SK-N-SH (cell line): ENCODE measurements around the gene CYP39A1. TPM values are rescaled to one million over a fixed set of nuclear protein-coding genes. Genes with fewer than 3 reads are reported as not detected.

ENCODE experiments used
- CTCF ChIA-PET: fragments of 300-600, 350-600 bp; formaldehyde crosslinking; extraction: SDS; loops from one replicate; lab custom pipeline; 2021; lab: Yijun Ruan, JAX
- POLR2A ChIA-PET: fragments of 350-600 bp; sonication (Branson Sonifier 250); formaldehyde crosslinking; extraction: SDS; loops from one replicate; lab custom pipeline; 2020; ENCODE audit warnings: antibody characterized with exemption, inconsistent platforms; lab: Yijun Ruan, JAX
- DNase-seq: peaks from one replicate; pipeline ENCODE4 v3.0.0; 2012
- H2AFZ ChIP-seq: fragments of 200-600 bp; sonication (generic); 2 replicates; pipeline ENCODE4 v1.8.1; 2016; ENCODE audit warnings: antibody characterized with exemption, mild to moderate bottlenecking, low read depth
- H3F3A ChIP-seq: fragments of 200-600 bp; sonication (generic); replicated peaks from 2 replicates; pipeline ENCODE3; 2016; ENCODE audit warnings: antibody characterized with exemption, mild to moderate bottlenecking; ENCODE audit not compliant: insufficient read depth
- H3K27ac ChIP-seq, 2 experiments: fragments of 200-500 bp in 1 of 2; fragments of 200-600 bp in 1 of 2; sonication (Bioruptor generic) in 1 of 2; sonication (generic), shearing (Covaris generic) in 1 of 2; 2 replicates each; pipeline versions ENCODE4 v1.5.1 to v1.6.1; 2014 to 2016; ENCODE audit warnings: low read depth in 2 of 2, inconsistent platforms in 1 of 2, low read length in 1 of 2, mild to moderate bottlenecking in 1 of 2, mixed read lengths in 1 of 2
- H3K27me3 ChIP-seq: fragments of 200-600 bp; sonication (generic), shearing (Covaris generic); 2 replicates; pipeline ENCODE4 v1.6.1; 2016; ENCODE audit warnings: mixed run types; ENCODE audit not compliant: insufficient read depth
- H3K36me3 ChIP-seq, 2 experiments: fragments of 200-500 bp in 1 of 2; fragments of 200-600 bp in 1 of 2; sonication (Bioruptor generic) in 1 of 2; sonication (generic) in 1 of 2; replicated peaks in 1 of 2; 2 replicates each; pipeline versions ENCODE3 to v1.5.1; 2014 to 2016; ENCODE audit warnings: low read length in 1 of 2, mild to moderate bottlenecking in 1 of 2; ENCODE audit not compliant: insufficient read depth in 2 of 2, control insufficient read depth in 1 of 2
- H3K4me1 ChIP-seq, 2 experiments: fragments of 200-500 bp in 1 of 2; fragments of 200-600 bp in 1 of 2; sonication (Bioruptor generic) in 1 of 2; sonication (generic), shearing (Covaris generic) in 1 of 2; 2 replicates each; pipeline versions ENCODE4 v1.5.1 to v1.6.1; 2014 to 2016; ENCODE audit warnings: low read depth in 1 of 2, low read length in 1 of 2, mixed run types in 1 of 2; ENCODE audit not compliant: insufficient read depth in 2 of 2, control insufficient read depth in 1 of 2
- H3K4me2 ChIP-seq: fragments of 200-600 bp; sonication (generic), shearing (Covaris generic); 2 replicates; pipeline ENCODE4 v1.6.1; 2017; ENCODE audit warnings: mixed run types
- H3K4me3 ChIP-seq, 2 experiments: fragments of 200-500 bp in 1 of 2; fragments of 200-600 bp in 1 of 2; sonication (Bioruptor generic) in 1 of 2; sonication (generic), shearing (Covaris generic) in 1 of 2; 2 replicates each; pipeline versions ENCODE4 v1.5.1 to v1.8.1; 2014 to 2016; ENCODE audit warnings: low read depth in 2 of 2, inconsistent platforms in 1 of 2, low read length in 1 of 2, mild to moderate bottlenecking in 1 of 2, mixed read lengths in 1 of 2, moderate library complexity in 1 of 2
- H3K79me2 ChIP-seq: fragments of 200-600 bp; sonication (generic); 2 replicates; pipeline ENCODE4 v1.8.1; 2017; ENCODE audit warnings: mild to moderate bottlenecking; ENCODE audit not compliant: insufficient read depth
- H3K9ac ChIP-seq: fragments of 200-600 bp; sonication (generic); 2 replicates; pipeline ENCODE4 v1.6.1; 2017; ENCODE audit warnings: mixed run types
- H3K9me2 ChIP-seq: fragments of 200-600 bp; sonication (generic); 2 replicates; pipeline ENCODE4 v1.6.1; 2017; ENCODE audit warnings: mixed run types
- H3K9me3 ChIP-seq: fragments of 200-600 bp; sonication (generic); 2 replicates; pipeline ENCODE4 v1.6.1; 2017; ENCODE audit warnings: mixed run types, mild to moderate bottlenecking, moderate library complexity
- H4K20me1 ChIP-seq: fragments of 200-600 bp; sonication (generic); 2 replicates; pipeline ENCODE4 v1.6.1; 2017; ENCODE audit warnings: mild to moderate bottlenecking, mixed run types; ENCODE audit not compliant: insufficient read depth
- CHD2 ChIP-seq: fragments of 150-350 bp; IDR thresholded peaks from 2 replicates; pipeline ENCODE4 v1.6.1; 2018; ENCODE audit warnings: low read length; ENCODE audit not compliant: partially characterized antibody
- EP300 ChIP-seq, 2 experiments: IDR thresholded peaks; 2 replicates each; pipeline versions ENCODE4 v1.4.0 to v1.6.1; 2012; ENCODE audit warnings: borderline replicate concordance in 1 of 2, low read depth in 1 of 2, low read length in 1 of 2
- FOSL2 ChIP-seq: IDR thresholded peaks from 2 replicates; pipeline ENCODE4 v1.4.0; 2012; ENCODE audit warnings: low read depth, mild to moderate bottlenecking, moderate library complexity, borderline replicate concordance
- FOXJ3 ChIP-seq: sonication (generic); formaldehyde crosslinking; IDR thresholded peaks from 2 replicates; pipeline ENCODE4 v1.5.1; 2020; ENCODE audit warnings: mild to moderate bottlenecking, missing genetic modification reagents
- FOXM1 ChIP-seq: IDR thresholded peaks from 2 replicates; pipeline ENCODE4 v1.4.0; 2012; ENCODE audit warnings: low read depth, mild to moderate bottlenecking
- GABPA ChIP-seq: IDR thresholded peaks from 2 replicates; pipeline ENCODE4 v1.4.0; 2012; ENCODE audit warnings: low read depth, mild to moderate bottlenecking
- GATA2 ChIP-seq: sonication (generic); formaldehyde crosslinking; IDR thresholded peaks from 2 replicates; pipeline ENCODE4 v1.5.0; 2020; ENCODE audit warnings: mild to moderate bottlenecking, missing genetic modification reagents
- JUND ChIP-seq: IDR thresholded peaks from 2 replicates; pipeline ENCODE4 v1.4.0; 2012
- MEF2A ChIP-seq: IDR thresholded peaks from 2 replicates; pipeline ENCODE4 v1.4.0; 2012; ENCODE audit warnings: low read depth, borderline replicate concordance
- NFIC ChIP-seq: IDR thresholded peaks from 2 replicates; pipeline ENCODE4 v1.4.0; 2012; ENCODE audit warnings: borderline replicate concordance
- NRF1 ChIP-seq: IDR thresholded peaks from 2 replicates; pipeline ENCODE4 v1.6.1; 2012; ENCODE audit warnings: low read depth, mild to moderate bottlenecking, low read length
- POLR2AphosphoS5 ChIP-seq: IDR thresholded peaks from 2 replicates; pipeline ENCODE4 v1.6.1; 2012; ENCODE audit warnings: low read depth, low read length
- RAD21 ChIP-seq: IDR thresholded peaks from 2 replicates; pipeline ENCODE4 v1.6.1; 2012; ENCODE audit warnings: mild to moderate bottlenecking, low read length
- RXRA ChIP-seq: IDR thresholded peaks from 2 replicates; pipeline ENCODE4 v1.4.0; 2012; ENCODE audit warnings: low read depth, mild to moderate bottlenecking, borderline replicate concordance
- SIN3A ChIP-seq: IDR thresholded peaks from 2 replicates; pipeline ENCODE4 v1.6.1; 2012; ENCODE audit warnings: low read depth, mild to moderate bottlenecking, low read length, moderate library complexity, borderline replicate concordance
- TAF1 ChIP-seq: IDR thresholded peaks from 2 replicates; pipeline ENCODE4 v1.6.1; 2012; ENCODE audit warnings: low read depth, mild to moderate bottlenecking, low read length, moderate library complexity, borderline replicate concordance
- TCF12 ChIP-seq: IDR thresholded peaks from 2 replicates; pipeline ENCODE4 v1.4.0; 2012
- TEAD4 ChIP-seq: IDR thresholded peaks from 2 replicates; pipeline ENCODE4 v1.4.0; 2012; ENCODE audit warnings: mild to moderate bottlenecking, borderline replicate concordance; ENCODE audit not compliant: insufficient read depth
- YY1 ChIP-seq: IDR thresholded peaks from 2 replicates; pipeline ENCODE4 v1.4.0; 2012; ENCODE audit warnings: low read depth, mild to moderate bottlenecking
- WGBS: methylation state at CpG from one replicate; pipeline ENCODE4 v1.1.6; 2017; ENCODE audit warnings: low lambda C conversion rate; 5-methylcytosine and 5-hydroxymethylcytosine counted together
- polyA plus RNA-seq, 3 experiments: library from polyadenylated mRNA; depleted of rRNA; stranded (reverse); fragments of >200 nt; gene quantifications; 2 replicates each; pipeline ENCODE4 v1.2.3, GENCODE V29; 2012
- TF ChIP-seq, protein P1 (sequence below): IDR thresholded peaks from 2 replicates; pipeline ENCODE4 v1.4.0; 2012; ENCODE audit warnings: low read depth
- TF ChIP-seq, protein P2 (sequence below): fragments of 150-350 bp; IDR thresholded peaks from 2 replicates; pipeline ENCODE4 v1.6.1; 2016; ENCODE audit warnings: mild to moderate bottlenecking, low read depth, low read length
- TF ChIP-seq, protein P3 (sequence below): fragments of 200-600 bp; sonication (generic); IDR thresholded peaks from 2 replicates; pipeline ENCODE4 v1.6.1; 2017; ENCODE audit warnings: antibody characterized with exemption, mild to moderate bottlenecking, moderate library complexity
- TF ChIP-seq, protein P4 (sequence below): IDR thresholded peaks from 2 replicates; pipeline ENCODE4; 2012

The CYP39A1 gene
- polyA plus RNA-seq, 1 of the 3 experiments (the other 2 are of a cell fraction) = not detected

DNA sequence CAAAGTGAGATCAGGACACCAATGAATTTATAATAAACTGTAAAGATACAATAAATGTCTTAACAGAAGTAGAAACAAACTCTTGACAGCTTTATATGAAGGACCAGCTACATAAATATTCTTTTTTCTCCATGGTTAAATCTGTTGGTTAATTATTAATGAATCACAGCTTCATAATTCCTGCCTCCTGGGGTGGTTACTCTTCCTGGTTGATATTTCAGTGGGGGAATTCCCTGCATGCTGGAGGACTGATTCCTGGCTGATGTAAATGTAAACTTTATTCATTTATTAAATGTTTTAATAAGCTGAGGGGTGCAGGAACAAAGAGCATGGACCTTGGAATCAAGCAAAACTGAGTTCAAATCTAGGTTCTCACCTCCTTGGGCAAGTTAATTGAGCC is 145.2 kb downstream of the CYP39A1 start:
- no peaks in the 10 kb centered on the region for H4K20me1 ChIP-seq
- H3K9ac ChIP-seq = no peak overlapping the region
- H3F3A ChIP-seq = no peaks in the 10 kb centered on the region
- H3K36me3 ChIP-seq = no peaks in the 10 kb centered on the region
- no peaks in the 10 kb centered on the region for H3K4me1 ChIP-seq
- no peaks in the 10 kb centered on the region for H3K9me2 ChIP-seq
- TF ChIP-seq JUND = no peak
- no peak for TF ChIP-seq TEAD4
- TF ChIP-seq, protein P1, sequence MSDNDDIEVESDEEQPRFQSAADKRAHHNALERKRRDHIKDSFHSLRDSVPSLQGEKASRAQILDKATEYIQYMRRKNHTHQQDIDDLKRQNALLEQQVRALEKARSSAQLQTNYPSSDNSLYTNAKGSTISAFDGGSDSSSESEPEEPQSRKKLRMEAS = no peak
- no peak for TF ChIP-seq POLR2AphosphoS5
- no peak for TF ChIP-seq YY1
- no peak for TF ChIP-seq FOXM1
- no peak for TF ChIP-seq CHD2
- TF ChIP-seq NRF1 = no peak
- no peak for TF ChIP-seq MEF2A
- no peak for TF ChIP-seq EP300 (IDR thresholded peaks at IDR 0.05; ENCODE audit: borderline replicate concordance in 1 of 2, low read depth in 1 of 2, low read length in 1 of 2)
- CTCF ChIA-PET = no interaction called here
- no peak for DNase-seq
- H3K4me3 ChIP-seq = no peak overlapping the region
- H3K27me3 ChIP-seq = no peaks in the 10 kb centered on the region
- H3K27ac ChIP-seq = no peak overlapping the region
- H2AFZ ChIP-seq = no peak overlapping the region
- no peaks in the 10 kb centered on the region for H3K79me2 ChIP-seq
- no peak overlapping the region for H3K4me2 ChIP-seq
- no peaks in the 10 kb centered on the region for H3K9me3 ChIP-seq
- POLR2A ChIA-PET = no interaction called here

DNA sequence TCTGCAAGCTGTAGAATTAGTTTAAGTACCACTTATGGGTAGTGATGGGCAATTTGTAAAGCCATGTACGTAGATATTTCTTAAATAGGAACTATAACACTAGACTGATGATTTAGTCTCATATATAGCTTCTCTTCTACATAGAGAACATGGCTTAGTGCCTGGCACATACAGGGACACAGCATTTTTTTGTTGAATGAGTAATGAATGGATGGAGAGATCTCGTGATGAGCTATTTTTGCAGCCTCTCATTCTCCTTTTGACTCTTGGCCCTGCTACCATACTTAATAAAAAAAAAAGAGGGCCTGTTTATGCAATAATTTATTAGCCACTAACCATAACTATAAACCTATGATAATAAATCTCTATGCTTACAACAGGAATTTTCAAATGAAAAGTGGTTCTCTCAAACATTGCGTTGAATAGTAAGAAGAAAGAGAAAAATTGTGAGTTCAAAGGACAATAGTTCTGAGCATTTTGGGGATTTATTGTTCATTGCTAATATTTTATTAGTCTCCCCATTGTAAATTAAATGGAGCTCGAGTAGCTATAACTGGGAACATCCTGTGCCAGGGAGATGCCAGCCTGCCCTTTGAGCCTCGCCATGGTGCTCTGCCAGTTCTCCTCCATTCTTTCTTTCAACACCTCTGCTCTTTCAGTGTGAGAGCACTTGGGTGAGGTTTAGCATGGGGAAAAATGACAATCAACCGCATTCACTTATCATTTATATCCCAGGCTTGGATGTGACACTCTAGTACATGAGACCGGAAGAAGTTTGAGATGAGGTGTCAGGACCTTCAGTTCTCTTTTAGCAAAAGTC is 146.7 kb downstream of the CYP39A1 start:
- H3K79me2 ChIP-seq = no peaks in the 10 kb centered on the region
- H4K20me1 ChIP-seq = no peaks in the 10 kb centered on the region
- no peaks in the 10 kb centered on the region for H3K36me3 ChIP-seq
- no peak for DNase-seq
- no peak overlapping the region for H3K9ac ChIP-seq
- no peaks in the 10 kb centered on the region for H3K9me3 ChIP-seq
- WGBS = 5% methylated on average over 7 of the region's 7 CpGs
- POLR2A ChIA-PET = no interaction called here
- H3F3A ChIP-seq = no peaks in the 10 kb centered on the region
- H3K9me2 ChIP-seq = no peaks in the 10 kb centered on the region
- TF ChIP-seq GATA2 (CRISPR knock-in tag) = no peak
- TF ChIP-seq MEF2A = no peak
- no peak for TF ChIP-seq FOXM1
- TF ChIP-seq, protein P2, sequence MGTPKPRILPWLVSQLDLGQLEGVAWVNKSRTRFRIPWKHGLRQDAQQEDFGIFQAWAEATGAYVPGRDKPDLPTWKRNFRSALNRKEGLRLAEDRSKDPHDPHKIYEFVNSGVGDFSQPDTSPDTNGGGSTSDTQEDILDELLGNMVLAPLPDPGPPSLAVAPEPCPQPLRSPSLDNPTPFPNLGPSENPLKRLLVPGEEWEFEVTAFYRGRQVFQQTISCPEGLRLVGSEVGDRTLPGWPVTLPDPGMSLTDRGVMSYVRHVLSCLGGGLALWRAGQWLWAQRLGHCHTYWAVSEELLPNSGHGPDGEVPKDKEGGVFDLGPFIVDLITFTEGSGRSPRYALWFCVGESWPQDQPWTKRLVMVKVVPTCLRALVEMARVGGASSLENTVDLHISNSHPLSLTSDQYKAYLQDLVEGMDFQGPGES = no peak
- no peak for TF ChIP-seq RXRA
- TF ChIP-seq FOXJ3 (CRISPR knock-in tag) = no peak
- TF ChIP-seq, protein P3, sequence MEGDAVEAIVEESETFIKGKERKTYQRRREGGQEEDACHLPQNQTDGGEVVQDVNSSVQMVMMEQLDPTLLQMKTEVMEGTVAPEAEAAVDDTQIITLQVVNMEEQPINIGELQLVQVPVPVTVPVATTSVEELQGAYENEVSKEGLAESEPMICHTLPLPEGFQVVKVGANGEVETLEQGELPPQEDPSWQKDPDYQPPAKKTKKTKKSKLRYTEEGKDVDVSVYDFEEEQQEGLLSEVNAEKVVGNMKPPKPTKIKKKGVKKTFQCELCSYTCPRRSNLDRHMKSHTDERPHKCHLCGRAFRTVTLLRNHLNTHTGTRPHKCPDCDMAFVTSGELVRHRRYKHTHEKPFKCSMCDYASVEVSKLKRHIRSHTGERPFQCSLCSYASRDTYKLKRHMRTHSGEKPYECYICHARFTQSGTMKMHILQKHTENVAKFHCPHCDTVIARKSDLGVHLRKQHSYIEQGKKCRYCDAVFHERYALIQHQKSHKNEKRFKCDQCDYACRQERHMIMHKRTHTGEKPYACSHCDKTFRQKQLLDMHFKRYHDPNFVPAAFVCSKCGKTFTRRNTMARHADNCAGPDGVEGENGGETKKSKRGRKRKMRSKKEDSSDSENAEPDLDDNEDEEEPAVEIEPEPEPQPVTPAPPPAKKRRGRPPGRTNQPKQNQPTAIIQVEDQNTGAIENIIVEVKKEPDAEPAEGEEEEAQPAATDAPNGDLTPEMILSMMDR = no peak
- TF ChIP-seq EP300 (IDR thresholded peaks at IDR 0.05; ENCODE audit: borderline replicate concordance in 1 of 2, low read depth in 1 of 2, low read length in 1 of 2) = no peak
- no peak for TF ChIP-seq FOSL2
- TF ChIP-seq GABPA = no peak
- TF ChIP-seq NFIC = no peak
- TF ChIP-seq TEAD4 = no peak
- no peak for TF ChIP-seq SIN3A
- TF ChIP-seq, protein P4, sequence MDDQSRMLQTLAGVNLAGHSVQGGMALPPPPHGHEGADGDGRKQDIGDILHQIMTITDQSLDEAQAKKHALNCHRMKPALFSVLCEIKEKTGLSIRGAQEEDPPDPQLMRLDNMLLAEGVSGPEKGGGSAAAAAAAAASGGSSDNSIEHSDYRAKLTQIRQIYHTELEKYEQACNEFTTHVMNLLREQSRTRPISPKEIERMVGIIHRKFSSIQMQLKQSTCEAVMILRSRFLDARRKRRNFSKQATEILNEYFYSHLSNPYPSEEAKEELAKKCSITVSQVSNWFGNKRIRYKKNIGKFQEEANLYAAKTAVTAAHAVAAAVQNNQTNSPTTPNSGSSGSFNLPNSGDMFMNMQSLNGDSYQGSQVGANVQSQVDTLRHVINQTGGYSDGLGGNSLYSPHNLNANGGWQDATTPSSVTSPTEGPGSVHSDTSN = no peak
- TF ChIP-seq TCF12 = no peak
- no peak for TF ChIP-seq RAD21
- no peak for TF ChIP-seq POLR2AphosphoS5
- no peak for TF ChIP-seq TAF1
- no peak overlapping the region for H3K4me3 ChIP-seq
- H3K27me3 ChIP-seq = no peaks in the 10 kb centered on the region
- CTCF ChIA-PET = no interaction called here
- H3K4me1 ChIP-seq = no peaks in the 10 kb centered on the region
- H3K4me2 ChIP-seq = no peak overlapping the region
- H2AFZ ChIP-seq = no peak overlapping the region
- no peak overlapping the region for H3K27ac ChIP-seq
